Neural cell (in vitro differentiated cells): ENCODE results near the gene DBX1. TPM values are rescaled to one million over a fixed set of nuclear protein-coding genes. Genes with fewer than 3 reads are reported as not detected.

Experiments
- H2AFZ ChIP-seq: fragments of 200-600, 300-800 bp; sonication (generic), shearing (Covaris generic); 2 replicates; pipeline ENCODE4 v1.6.0; 2014; ENCODE audit warnings: low read depth, mild to moderate bottlenecking, antibody characterized with exemption, low read length, moderate library complexity
- H3F3A ChIP-seq: fragments of 200-600 bp; shearing (Covaris generic); 2 replicates; pipeline ENCODE4 v1.6.1; 2016; ENCODE audit warnings: mild to moderate bottlenecking, moderate library complexity, mixed read lengths, antibody characterized with exemption, low read length; ENCODE audit not compliant: insufficient read depth, poor library complexity, severe bottlenecking
- H3K27ac ChIP-seq: fragments of 200-600, 300-800 bp; sonication (generic), shearing (Covaris generic); 2 replicates; pipeline ENCODE4 v1.5.1; 2014; ENCODE audit warnings: mild to moderate bottlenecking, low read length, moderate library complexity
- H3K27me3 ChIP-seq: fragments of 300-800, 200-600 bp; sonication (generic), shearing (Covaris generic); 2 replicates; pipeline ENCODE4 v1.6.0; 2014; ENCODE audit warnings: mild to moderate bottlenecking, low read depth, low read length, moderate library complexity; ENCODE audit not compliant: insufficient read depth
- H3K36me3 ChIP-seq: fragments of 300-800, 200-600 bp; sonication (generic), shearing (Covaris generic); 2 replicates; pipeline ENCODE4 v1.5.1; 2014; ENCODE audit warnings: mild to moderate bottlenecking, antibody characterized with exemption, low read length, moderate library complexity; ENCODE audit not compliant: insufficient read depth
- H3K4me2 ChIP-seq: fragments of 300-800, 200-600 bp; sonication (generic), shearing (Covaris generic); 2 replicates; pipeline ENCODE4 v1.6.0; 2014; ENCODE audit warnings: mild to moderate bottlenecking, low read length
- H3K4me3 ChIP-seq: fragments of 300-800, 200-600 bp; sonication (generic), shearing (Covaris generic); 2 replicates; pipeline ENCODE4 v1.5.1; 2014; ENCODE audit warnings: mild to moderate bottlenecking, low read length, moderate library complexity
- H3K79me2 ChIP-seq: fragments of 200-600 bp; shearing (Covaris generic); replicated peaks from 2 replicates; pipeline ENCODE4 v1.6.0; 2014; ENCODE audit warnings: mild to moderate bottlenecking, low read length, moderate library complexity; ENCODE audit not compliant: insufficient read depth
- H3K9ac ChIP-seq: fragments of 300-800, 200-600 bp; sonication (generic), shearing (Covaris generic); 2 replicates; pipeline ENCODE4 v1.6.1; 2016; ENCODE audit warnings: mild to moderate bottlenecking, low read length, mixed read lengths
- H3K9me2 ChIP-seq: fragments of 200-600 bp; shearing (Covaris generic); 2 replicates; pipeline ENCODE4 v1.6.1; 2016; ENCODE audit warnings: mild to moderate bottlenecking, low read length, mixed read lengths; ENCODE audit not compliant: insufficient read depth
- H3K9me3 ChIP-seq: fragments of 200-600, 300-800 bp; sonication (generic), shearing (Covaris generic); 2 replicates; pipeline ENCODE4 v1.6.1; 2016; ENCODE audit warnings: mild to moderate bottlenecking, mixed run types, low read length, moderate library complexity, mixed read lengths
- H4K20me1 ChIP-seq: fragments of 200-600 bp; shearing (Covaris generic); 2 replicates; pipeline ENCODE4 v1.6.1; 2016; ENCODE audit warnings: mild to moderate bottlenecking, mixed run types; ENCODE audit not compliant: insufficient read depth
- CTCF ChIP-seq: fragments of 450-650 bp; IDR thresholded peaks from 2 replicates; pipeline ENCODE4 v1.5.1; 2014; ENCODE audit warnings: antibody characterized with exemption, mild to moderate bottlenecking, moderate library complexity; ENCODE audit not compliant: poor library complexity, severe bottlenecking
- EP300 ChIP-seq: fragments of 450-650 bp; conservative IDR thresholded peaks from 2 replicates; pipeline ENCODE4 v1.6.1; 2014; ENCODE audit warnings: antibody characterized with exemption, mild to moderate bottlenecking, moderate library complexity; ENCODE audit not compliant: poor library complexity, severe bottlenecking
- EZH2 ChIP-seq: fragments of 200-600, 300-800 bp; shearing (Covaris generic), sonication (generic); IDR thresholded peaks from 2 replicates; pipeline ENCODE4 v1.6.1; 2014; ENCODE audit warnings: antibody characterized with exemption, low read length, borderline replicate concordance, mild to moderate bottlenecking; ENCODE audit not compliant: insufficient read depth, poor library complexity, severe bottlenecking
- MXI1 ChIP-seq: fragments of 450-650 bp; conservative IDR thresholded peaks from 2 replicates; pipeline ENCODE4 v1.6.1; 2014; ENCODE audit warnings: antibody characterized with exemption, mild to moderate bottlenecking; ENCODE audit not compliant: poor library complexity, severe bottlenecking
- POLR2AphosphoS5 ChIP-seq: IDR thresholded peaks from 2 replicates; pipeline ENCODE4 v1.6.1; 2012
- RAD21 ChIP-seq: fragments of 450-650 bp; conservative IDR thresholded peaks from 2 replicates; pipeline ENCODE4 v1.6.1; 2014; ENCODE audit warnings: antibody characterized with exemption, mild to moderate bottlenecking, moderate library complexity
- SMC3 ChIP-seq: fragments of 450-650 bp; conservative IDR thresholded peaks from 2 replicates; pipeline ENCODE4 v1.6.1; 2014; ENCODE audit warnings: antibody characterized with exemption, mild to moderate bottlenecking, moderate library complexity; ENCODE audit not compliant: poor library complexity
- TAF1 ChIP-seq: IDR thresholded peaks from 2 replicates; pipeline ENCODE4 v1.6.1; 2012; ENCODE audit warnings: low read depth
- polyA plus RNA-seq: library from polyadenylated mRNA; depleted of rRNA; stranded (reverse); fragments of >200 nt; gene quantifications from 2 replicates; pipeline ENCODE4 v1.2.3, GENCODE V29; 2014
- TF ChIP-seq, protein P1 (sequence below): IDR thresholded peaks from 2 replicates; pipeline ENCODE4 v1.6.1; 2012; ENCODE audit warnings: borderline replicate concordance

The DBX1 gene
- polyA plus RNA-seq, 1 donor from 2014 or later: not detected

DNA sequence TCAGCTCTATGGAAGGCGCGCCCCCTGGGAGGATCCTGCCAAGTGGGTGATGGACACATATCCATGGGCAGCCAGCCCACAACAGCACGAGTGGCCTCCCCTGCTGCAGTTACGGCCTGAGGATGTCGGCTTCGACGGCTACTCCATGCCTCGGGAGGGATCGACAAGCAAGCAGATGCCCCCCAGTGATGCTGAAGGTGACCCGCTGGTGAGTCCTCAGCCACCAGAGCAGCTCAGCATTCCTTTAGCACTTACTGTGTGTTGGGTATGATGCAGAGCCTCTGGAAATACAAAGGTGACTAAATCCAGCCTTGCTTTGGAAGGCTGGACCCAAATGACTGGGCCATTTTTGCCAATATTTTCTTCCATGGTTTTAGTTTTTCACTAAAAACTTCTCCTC lies 45.7 kb downstream of the DBX1 start:
- no peak overlapping the region for H3K4me2 ChIP-seq
- TF ChIP-seq SMC3: no peak
- no peak for TF ChIP-seq EP300
- no peak for TF ChIP-seq MXI1
- no peak for TF ChIP-seq RAD21
- TF ChIP-seq, protein P1, sequence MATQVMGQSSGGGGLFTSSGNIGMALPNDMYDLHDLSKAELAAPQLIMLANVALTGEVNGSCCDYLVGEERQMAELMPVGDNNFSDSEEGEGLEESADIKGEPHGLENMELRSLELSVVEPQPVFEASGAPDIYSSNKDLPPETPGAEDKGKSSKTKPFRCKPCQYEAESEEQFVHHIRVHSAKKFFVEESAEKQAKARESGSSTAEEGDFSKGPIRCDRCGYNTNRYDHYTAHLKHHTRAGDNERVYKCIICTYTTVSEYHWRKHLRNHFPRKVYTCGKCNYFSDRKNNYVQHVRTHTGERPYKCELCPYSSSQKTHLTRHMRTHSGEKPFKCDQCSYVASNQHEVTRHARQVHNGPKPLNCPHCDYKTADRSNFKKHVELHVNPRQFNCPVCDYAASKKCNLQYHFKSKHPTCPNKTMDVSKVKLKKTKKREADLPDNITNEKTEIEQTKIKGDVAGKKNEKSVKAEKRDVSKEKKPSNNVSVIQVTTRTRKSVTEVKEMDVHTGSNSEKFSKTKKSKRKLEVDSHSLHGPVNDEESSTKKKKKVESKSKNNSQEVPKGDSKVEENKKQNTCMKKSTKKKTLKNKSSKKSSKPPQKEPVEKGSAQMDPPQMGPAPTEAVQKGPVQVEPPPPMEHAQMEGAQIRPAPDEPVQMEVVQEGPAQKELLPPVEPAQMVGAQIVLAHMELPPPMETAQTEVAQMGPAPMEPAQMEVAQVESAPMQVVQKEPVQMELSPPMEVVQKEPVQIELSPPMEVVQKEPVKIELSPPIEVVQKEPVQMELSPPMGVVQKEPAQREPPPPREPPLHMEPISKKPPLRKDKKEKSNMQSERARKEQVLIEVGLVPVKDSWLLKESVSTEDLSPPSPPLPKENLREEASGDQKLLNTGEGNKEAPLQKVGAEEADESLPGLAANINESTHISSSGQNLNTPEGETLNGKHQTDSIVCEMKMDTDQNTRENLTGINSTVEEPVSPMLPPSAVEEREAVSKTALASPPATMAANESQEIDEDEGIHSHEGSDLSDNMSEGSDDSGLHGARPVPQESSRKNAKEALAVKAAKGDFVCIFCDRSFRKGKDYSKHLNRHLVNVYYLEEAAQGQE: no peak

GRCh38 chr11:20113149-20113438 lies 47.2 kb downstream of the DBX1 start:
- H3K9ac ChIP-seq: no peak overlapping the region
- no peak overlapping the region for H3K4me3 ChIP-seq
- H4K20me1 ChIP-seq: no peaks in the 10 kb centered on the region
- no peaks in the 10 kb centered on the region for H3K27me3 ChIP-seq
- no peaks in the 10 kb centered on the region for H3K79me2 ChIP-seq
- no peaks in the 10 kb centered on the region for H3K36me3 ChIP-seq
- H3K4me2 ChIP-seq: no peak overlapping the region
- H3K27ac ChIP-seq: no peak overlapping the region
- no peak for TF ChIP-seq EZH2
- TF ChIP-seq SMC3: no peak
- TF ChIP-seq POLR2AphosphoS5: no peak
- no peak for TF ChIP-seq MXI1
- TF ChIP-seq EP300: no peak
- TF ChIP-seq CTCF: no peak
- no peak for TF ChIP-seq TAF1
- TF ChIP-seq RAD21: no peak
- TF ChIP-seq, protein P1: no peak
- H3F3A ChIP-seq: no peaks in the 10 kb centered on the region
- no peaks in the 10 kb centered on the region for H3K9me2 ChIP-seq
- no peaks in the 10 kb centered on the region for H3K9me3 ChIP-seq
- no peak overlapping the region for H2AFZ ChIP-seq

More for the DNA sequence above, 45.7 kb downstream of the DBX1 start:
- Histone ChIP-seq H3K27me3 (no peaks in the 10 kb centered on the region), H3K9me3 (no peaks in the 10 kb centered on the region), H3K36me3 (no peaks in the 10 kb centered on the region), H3K79me2 (no peaks in the 10 kb centered on the region), H3K9me2 (no peaks in the 10 kb centered on the region), H3K27ac (no peak overlapping the region), H2AFZ (no peak overlapping the region), H3F3A (no peaks in the 10 kb centered on the region), H3K9ac (no peak overlapping the region), H4K20me1 (no peaks in the 10 kb centered on the region), H3K4me3 (no peak overlapping the region)
